Uterus (tissue), 4 donors: ENCODE measurements around the gene PRG2. TPM values are rescaled to one million over a fixed set of nuclear protein-coding genes. Genes with fewer than 3 reads are reported as not detected.

ENCODE experiments used
- DNase-seq, 2 donors: peaks; one replicate each; pipeline ENCODE4 v3.0.0-alpha.2; 2019 to 2020
- H3K27ac ChIP-seq, 2 donors: fragments of 200-600 bp; sonication (generic); 1 replicate in 1 of 2; 2 replicates in 1 of 2; pipeline ENCODE4 v1.5.1; 2016 to 2018
- H3K27me3 ChIP-seq, 2 donors: fragments of 200-600 bp; sonication (generic); one replicate each; pipeline ENCODE4 v1.5.1; 2018 to 2019; ENCODE audit warnings: control low read depth in 1 of 2
- H3K36me3 ChIP-seq, 2 donors: fragments of 200-600 bp; sonication (generic); one replicate each; pipeline ENCODE4 v1.5.1; 2019; ENCODE audit warnings: control low read depth in 1 of 2
- H3K4me1 ChIP-seq, 2 donors: fragments of 200-600 bp; sonication (generic); one replicate each; pipeline ENCODE4 v1.5.1; 2018 to 2019; ENCODE audit warnings: control low read depth in 1 of 2
- H3K4me3 ChIP-seq, 2 donors: fragments of 200-600 bp; sonication (generic); 1 replicate in 1 of 2; 2 replicates in 1 of 2; pipeline ENCODE4 v1.5.1; 2018 to 2019; ENCODE audit warnings: mild to moderate bottlenecking in 1 of 2
- H3K9me3 ChIP-seq, 2 donors: fragments of 200-600 bp; sonication (generic); one replicate each; pipeline ENCODE4 v1.5.1; 2019; ENCODE audit warnings: control low read depth in 1 of 2
- CTCF ChIP-seq, 4 experiments: fragments of 200-600 bp in 2 of 4; fragments of 450-650 bp in 2 of 4; sonication (generic) in 2 of 4; IDR thresholded peaks; one replicate each; pipeline ENCODE4 v1.5.1; 2016 to 2019; ENCODE audit warnings: antibody characterized with exemption in 4 of 4, mild to moderate bottlenecking in 2 of 4, moderate library complexity in 1 of 4
- POLR2A ChIP-seq, 2 donors: fragments of 450-650 bp; IDR thresholded peaks; one replicate each; pipeline ENCODE4 v1.6.1; 2016; ENCODE audit warnings: antibody characterized with exemption in 2 of 2, mild to moderate bottlenecking in 1 of 2, moderate library complexity in 1 of 2
- intact Hi-C: fragments of 100-400 bp; cut with DNase I; formaldehyde crosslinking; loops from one replicate; pipeline ENCODE4 v1.15.1; 2023; ENCODE audit warnings: low total_unique reads
- total RNA-seq, 4 donors: library from RNA; depleted of rRNA in 3 of 4; stranded (reverse); fragments of >200 nt in 3 of 4; gene quantifications; one replicate each; pipeline versions ENCODE4 v1.1.0 to v1.2.4, GENCODE V29; 2014 to 2023
- donor health status: DM: yes; HTN: yes; CAD: no.

PRG2 gene
- total RNA-seq, 4 donors from 2014 or later: 0.21 TPM; not detected in 3

GRCh38 chr11:57387289-57388030 lies 3.0 kb downstream of the PRG2 start:
- intact Hi-C loops: no loop called here
- no peak overlapping the region for H3K27ac ChIP-seq
- peak in 1 of 4 experiments; percentile 13 for TF ChIP-seq CTCF (IDR thresholded peaks at IDR 0.05)
- TF ChIP-seq POLR2A (IDR thresholded peaks at IDR 0.05): no peak
- no peaks in the 10 kb centered on the region for H3K4me1 ChIP-seq
- no peaks in the 10 kb centered on the region for H3K36me3 ChIP-seq
- DNase-seq: peak in 1 of 2 donors; percentile 22
- H3K27me3 ChIP-seq: no peaks in the 10 kb centered on the region
- no peak overlapping the region for H3K4me3 ChIP-seq
- no peaks in the 10 kb centered on the region for H3K9me3 ChIP-seq

GRCh38 chr11:57386178-57386940 lies 4.1 kb downstream of the PRG2 start:
- Histone ChIP-seq H3K27ac (no peak overlapping the region), H3K4me1 (no peaks in the 10 kb centered on the region), H3K27me3 (no peaks in the 10 kb centered on the region), H3K9me3 (no peaks in the 10 kb centered on the region), H3K4me3 (no peak overlapping the region), H3K36me3 (no peaks in the 10 kb centered on the region)
- DNase-seq: no peak
- intact Hi-C loops: no loop called here
- TF ChIP-seq CTCF (IDR thresholded peaks at IDR 0.05) (no peak), POLR2A (IDR thresholded peaks at IDR 0.05) (no peak)

GRCh38 chr11:57380975-57381374 lies 9.5 kb downstream of the PRG2 start, which contains the start of gene PRG3:
Gene PRG3 (minus strand): TSS chr11:57381150. CDS start chr11:57380708, 442 bp downstream.
- Histone ChIP-seq H3K27ac (no peak within 1 kb of the TSS), H3K4me1 (no peaks in the 10 kb centered on the region), H3K36me3 (no peaks in the 10 kb centered on the region), H3K4me3 (no peak within 1 kb of the TSS), H3K9me3 (no peaks in the 10 kb centered on the region), H3K27me3 (no peaks in the 10 kb centered on the region)
- DNase-seq: no peak
- intact Hi-C loops: no loop called here
- TF ChIP-seq CTCF (IDR thresholded peaks at IDR 0.05): no peak
- no peak for TF ChIP-seq POLR2A (IDR thresholded peaks at IDR 0.05)

GRCh38 chr11:57379732-57380131 lies 10.7 kb downstream of the PRG2 start:
- Histone ChIP-seq H3K27me3 (no peaks in the 10 kb centered on the region), H3K27ac (no peak overlapping the region), H3K4me1 (no peaks in the 10 kb centered on the region), H3K9me3 (no peaks in the 10 kb centered on the region), H3K36me3 (no peaks in the 10 kb centered on the region), H3K4me3 (no peak overlapping the region)
- TF ChIP-seq POLR2A (IDR thresholded peaks at IDR 0.05) (no peak), CTCF (IDR thresholded peaks at IDR 0.05) (no peak)
- no peak for DNase-seq
- intact Hi-C loops: no loop called here

- Histone ChIP-seq H3K9me3 (no peaks in the 10 kb centered on the region), H3K36me3 (no peaks in the 10 kb centered on the region), H3K27ac (no peak overlapping the region), H3K4me3 (no peak overlapping the region), H3K4me1 (no peaks in the 10 kb centered on the region), H3K27me3 (no peaks in the 10 kb centered on the region)
- DNase-seq: no peak
- intact Hi-C loops: no loop called here
- no peak for TF ChIP-seq CTCF (IDR thresholded peaks at IDR 0.05)
- TF ChIP-seq POLR2A (IDR thresholded peaks at IDR 0.05): no peak
These were observed 12.3 kb downstream of the PRG2 start for GRCh38 chr11:57378186-57378585.
